Stomach (tissue), 9 donors: ENCODE data around the gene LAGE3. TPM values are rescaled to one million over a fixed set of nuclear protein-coding genes. Genes with fewer than 3 reads are reported as not detected.
A peak's percentile ranks its signal among the peaks of the same experiment; 100 is the strongest.

Source experiments
- DNase-seq, 2 donors: peaks; one replicate each; pipeline versions ENCODE4 v3.0.0 to v3.0.0-alpha.2; 2013 to 2019
- H3K27ac ChIP-seq, 5 donors: fragments of 200-600 bp in 4 of 5; sonication (generic) in 4 of 5; one replicate each; pipeline ENCODE4 v1.5.1; 2013 to 2019; ENCODE audit warnings: mild to moderate bottlenecking in 1 of 5, moderate library complexity in 1 of 5
- H3K27me3 ChIP-seq, 3 donors: fragments of 200-600 bp; sonication (generic); one replicate each; pipeline ENCODE4 v1.5.1; 2017 to 2019; ENCODE audit warnings: mixed run types in 1 of 3
- H3K36me3 ChIP-seq, 4 donors: fragments of 200-600 bp; sonication (generic); 1 replicate in 3 of 4; 2 replicates in 1 of 4; pipeline ENCODE4 v1.5.1; 2016 to 2019
- H3K4me1 ChIP-seq, 4 donors: fragments of 200-600 bp; sonication (generic); one replicate each; pipeline ENCODE4 v1.5.1; 2016 to 2019
- H3K4me3 ChIP-seq, 4 donors: fragments of 200-600 bp; sonication (generic) in 3 of 4; one replicate each; pipeline ENCODE4 v1.5.1; 2016 to 2019; ENCODE audit warnings: mild to moderate bottlenecking in 1 of 4
- H3K9me3 ChIP-seq, 4 donors: fragments of 200-600 bp; sonication (generic); one replicate each; pipeline ENCODE4 v1.5.1; 2016 to 2019
- EP300 ChIP-seq: sonication (generic); formaldehyde crosslinking; IDR thresholded peaks from one replicate; pipeline ENCODE4 v1.6.1; 2017; ENCODE audit warnings: antibody characterized with exemption
- POLR2A ChIP-seq, 4 donors: fragments of 450-650 bp; IDR thresholded peaks; one replicate each; pipeline ENCODE4 v1.6.1; 2016; ENCODE audit warnings: antibody characterized with exemption in 4 of 4, control low read depth in 2 of 4, mild to moderate bottlenecking in 1 of 4, moderate library complexity in 1 of 4
- POLR2AphosphoS5 ChIP-seq, 3 donors: sonication (generic); formaldehyde crosslinking; IDR thresholded peaks; one replicate each; pipeline ENCODE4 v1.6.1; 2016; ENCODE audit warnings: antibody characterized with exemption in 3 of 3
- WGBS, 5 donors: extraction: QIAGEN DNeasy Blood & Tissue Kit in 3 of 5; methylation state at CpG; one replicate each; pipeline versions ENCODE4 v1.1.5 to v1.1.7; 2013 to 2018; 5-methylcytosine and 5-hydroxymethylcytosine counted together
- intact Hi-C: fragments of 100-400 bp; cut with DNase I; formaldehyde crosslinking; loops from one replicate; pipeline ENCODE4 v1.15.1; 2023; ENCODE audit warnings: low total_unique reads
- polyA plus RNA-seq, 3 donors: library from polyadenylated mRNA; stranded (reverse); fragments of 200-250 nt; gene quantifications; one replicate each; pipeline ENCODE4 v1.2.3, GENCODE V29; 2013
- total RNA-seq, 5 donors: library from RNA; depleted of rRNA; stranded (reverse); fragments of >200 nt; gene quantifications; one replicate each; pipeline versions ENCODE4 v1.1.0 to v1.2.3, GENCODE V29; 2014 to 2016
- TF ChIP-seq, protein P1 (sequence below), 7 experiments: fragments of 450-650 bp in 4 of 7; fragments of 200-600 bp in 3 of 7; sonication (generic) in 3 of 7; IDR thresholded peaks; one replicate each; pipeline ENCODE4 v1.5.1; 2016 to 2019; ENCODE audit warnings: antibody characterized with exemption in 7 of 7, control low read depth in 2 of 7, mild to moderate bottlenecking in 1 of 7
- donor health status: healthy with polysubstance abuse.
- donor health status: Bipolar disorder and iron deficiency.
- donor health status: healthy.

Gene LAGE3
- total and polyA plus RNA-seq, 8 donors = 2.7 to 29.0 (median 8.4) TPM; not detected in 1

DNA sequence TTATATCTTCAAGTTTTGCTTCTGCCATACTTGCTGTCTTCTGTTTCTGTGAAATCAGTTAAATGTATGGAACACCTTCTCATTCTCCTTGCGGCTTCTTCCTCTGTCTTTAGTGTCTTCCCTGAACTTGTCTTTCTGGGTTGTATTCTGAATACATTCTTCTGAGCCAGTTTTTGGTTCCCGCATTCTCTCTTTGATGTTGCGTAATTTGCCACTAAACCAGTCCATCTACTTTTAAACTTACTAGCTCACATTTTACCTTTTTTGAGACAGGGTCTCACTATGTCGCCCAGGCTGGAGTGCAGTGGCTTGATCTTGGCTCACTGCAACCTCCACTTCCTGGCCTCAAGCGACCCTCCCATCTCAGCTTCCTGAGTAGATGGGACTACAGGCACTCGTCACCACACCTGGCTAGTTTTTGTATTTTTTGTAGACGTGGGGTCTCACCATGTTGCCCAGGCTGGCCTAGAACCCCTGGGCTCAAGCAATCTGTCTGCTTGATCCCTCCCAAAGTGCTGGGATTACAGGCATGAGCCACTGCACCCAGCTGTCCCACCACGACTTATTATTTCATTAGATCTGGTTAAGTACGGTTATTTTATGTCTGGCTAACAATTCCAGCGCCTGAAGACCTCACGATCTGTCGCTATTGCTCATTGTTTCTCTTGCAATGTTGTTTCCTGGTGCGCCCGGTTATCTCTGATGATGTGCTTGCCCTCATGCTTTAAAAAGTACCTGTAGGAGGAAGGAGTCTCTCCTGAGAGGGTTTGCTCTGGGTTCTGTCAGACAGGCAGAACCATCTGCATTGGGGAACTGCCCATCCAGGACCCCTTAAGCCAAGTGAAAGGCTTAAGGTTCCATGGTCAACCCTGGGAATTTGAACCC lies 46.8 kb upstream of the LAGE3 start:
- H3K36me3 ChIP-seq = peaks cover 0 to 3% (median 0%) of the 10 kb centered on the region in 4 donors
- H3K4me3 ChIP-seq = no peak overlapping the region
- 68 to 83% (median 81%) methylated on average over 14 of the region's 14 CpGs for WGBS, 5 donors
- H3K27me3 ChIP-seq = peaks cover 0 to 4% (median 0%) of the 10 kb centered on the region in 3 donors
- DNase-seq = no peak
- intact Hi-C loops = no loop called here
- H3K9me3 ChIP-seq = no peaks in the 10 kb centered on the region
- no peak overlapping the region for H3K27ac ChIP-seq
- peaks cover 0 to 12% (median 6%) of the 10 kb centered on the region in 4 donors for H3K4me1 ChIP-seq
- no peak for TF ChIP-seq POLR2A (IDR thresholded peaks at IDR 0.05)
- no peak for TF ChIP-seq POLR2AphosphoS5 (IDR thresholded peaks at IDR 0.05)
- TF ChIP-seq EP300 = no peak
- TF ChIP-seq, protein P1, sequence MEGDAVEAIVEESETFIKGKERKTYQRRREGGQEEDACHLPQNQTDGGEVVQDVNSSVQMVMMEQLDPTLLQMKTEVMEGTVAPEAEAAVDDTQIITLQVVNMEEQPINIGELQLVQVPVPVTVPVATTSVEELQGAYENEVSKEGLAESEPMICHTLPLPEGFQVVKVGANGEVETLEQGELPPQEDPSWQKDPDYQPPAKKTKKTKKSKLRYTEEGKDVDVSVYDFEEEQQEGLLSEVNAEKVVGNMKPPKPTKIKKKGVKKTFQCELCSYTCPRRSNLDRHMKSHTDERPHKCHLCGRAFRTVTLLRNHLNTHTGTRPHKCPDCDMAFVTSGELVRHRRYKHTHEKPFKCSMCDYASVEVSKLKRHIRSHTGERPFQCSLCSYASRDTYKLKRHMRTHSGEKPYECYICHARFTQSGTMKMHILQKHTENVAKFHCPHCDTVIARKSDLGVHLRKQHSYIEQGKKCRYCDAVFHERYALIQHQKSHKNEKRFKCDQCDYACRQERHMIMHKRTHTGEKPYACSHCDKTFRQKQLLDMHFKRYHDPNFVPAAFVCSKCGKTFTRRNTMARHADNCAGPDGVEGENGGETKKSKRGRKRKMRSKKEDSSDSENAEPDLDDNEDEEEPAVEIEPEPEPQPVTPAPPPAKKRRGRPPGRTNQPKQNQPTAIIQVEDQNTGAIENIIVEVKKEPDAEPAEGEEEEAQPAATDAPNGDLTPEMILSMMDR (IDR thresholded peaks at IDR 0.05) = no peak

DNA sequence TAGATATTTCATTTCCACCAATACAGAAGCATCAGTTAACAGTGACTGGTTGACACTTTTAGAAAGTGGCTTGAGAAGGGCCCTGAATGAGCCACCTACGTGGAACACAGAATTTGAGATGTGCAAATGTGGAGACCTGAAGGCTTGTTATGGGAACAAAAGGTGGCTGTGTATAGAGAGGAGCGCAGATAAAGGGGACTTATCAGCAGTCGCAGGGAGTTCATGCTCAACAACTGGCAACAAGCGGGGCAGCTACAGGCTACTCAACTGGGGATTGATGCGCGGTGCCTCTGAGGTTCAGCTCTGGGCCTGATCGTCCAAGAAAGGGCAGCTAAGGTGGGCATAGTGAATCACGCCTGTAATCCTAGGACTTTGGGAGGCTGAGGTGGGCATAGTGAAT lies 40.3 kb upstream of the LAGE3 start:
- Histone ChIP-seq H3K27me3 (peaks cover 0 to 3% (median 0%) of the 10 kb centered on the region in 3 donors), H3K9me3 (no peaks in the 10 kb centered on the region), H3K36me3 (no peaks in the 10 kb centered on the region), H3K4me3 (no peak overlapping the region), H3K4me1 (peaks cover 7 to 20% (median 16%) of the 10 kb centered on the region in 4 donors), H3K27ac (no peak overlapping the region)
- TF ChIP-seq, protein P1 (IDR thresholded peaks at IDR 0.05) = no peak
- TF ChIP-seq POLR2A (IDR thresholded peaks at IDR 0.05) = no peak
- no peak for TF ChIP-seq POLR2AphosphoS5 (IDR thresholded peaks at IDR 0.05)
- no peak for TF ChIP-seq EP300
- WGBS, 5 donors = 81 to 96% (median 92%) methylated on average over 5 to 8 of the region's 8 CpGs
- no peak for DNase-seq
- intact Hi-C loops = no loop called here

DNA sequence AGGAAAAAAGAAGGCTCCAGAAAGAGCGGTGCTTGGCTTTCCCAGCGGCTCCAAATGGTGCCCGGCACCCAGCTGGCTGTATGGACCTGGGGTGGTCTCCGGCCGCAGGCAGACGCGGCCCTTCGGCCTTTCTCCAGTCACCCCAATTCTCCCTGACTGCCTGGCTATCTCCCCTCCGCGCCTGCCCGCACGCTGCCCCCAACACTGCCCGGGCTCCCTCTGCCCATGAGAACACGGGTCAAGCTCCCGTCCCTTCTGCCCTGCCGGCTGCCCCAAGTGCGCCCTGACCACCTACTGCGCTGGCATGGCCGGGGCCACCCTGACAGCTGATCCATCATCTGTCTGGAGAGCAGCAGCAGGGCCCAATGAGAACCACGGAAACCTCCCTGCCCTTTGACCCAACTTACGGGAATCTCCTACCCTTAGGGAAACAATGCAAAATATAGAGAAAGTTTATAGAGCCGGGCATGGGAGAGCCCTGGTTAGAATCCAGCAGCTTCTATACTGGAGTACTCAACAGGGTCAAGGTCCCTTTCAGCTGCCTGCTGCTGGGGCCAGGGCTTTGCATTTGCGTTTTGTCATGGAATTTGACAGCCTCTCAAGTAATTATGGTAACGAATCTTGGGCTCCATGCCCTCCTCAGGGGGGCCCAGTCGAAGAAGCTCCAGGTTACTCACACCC lies 38.2 kb upstream of the LAGE3 start:
- DNase-seq = peak in 1 of 2 donors; percentile 63
- Histone ChIP-seq H3K9me3 (no peaks in the 10 kb centered on the region), H3K36me3 (no peaks in the 10 kb centered on the region), H3K27me3 (peaks cover 0 to 3% (median 0%) of the 10 kb centered on the region in 3 donors), H3K4me1 (peaks cover 7 to 27% (median 16%) of the 10 kb centered on the region in 4 donors), H3K4me3 (peak overlapping the region; percentile 57 to 63 (median 62)), H3K27ac (peak overlapping the region; percentile 6 to 97 (median 92))
- TF ChIP-seq POLR2AphosphoS5 (IDR thresholded peaks at IDR 0.05) (no peak), POLR2A (IDR thresholded peaks at IDR 0.05) (no peak), EP300 (no peak)
- TF ChIP-seq, protein P1 (IDR thresholded peaks at IDR 0.05) = no peak
- intact Hi-C loops = no loop called here
- 38 to 63% (median 39%) methylated on average over 16 to 25 of the region's 25 CpGs for WGBS, 5 donors

GRCh38 chrX:154516656-154517100 lies 37.6 kb upstream of the LAGE3 start:
- peak in 1 of 2 donors; percentile 83 for DNase-seq
- Histone ChIP-seq H3K36me3 (peaks cover 0 to 2% (median 1%) of the 10 kb centered on the region in 4 donors), H3K27ac (peak overlapping the region; percentile 86 to 97 (median 92)), H3K4me3 (peak overlapping the region; percentile 57 to 63 (median 62)), H3K9me3 (no peaks in the 10 kb centered on the region), H3K4me1 (peaks cover 7 to 27% (median 16%) of the 10 kb centered on the region in 4 donors), H3K27me3 (peaks cover 0 to 3% (median 0%) of the 10 kb centered on the region in 3 donors)
- 4 to 38% (median 11%) methylated on average over 9 to 19 of the region's 19 CpGs for WGBS, 5 donors
- TF ChIP-seq EP300 = no peak
- TF ChIP-seq POLR2A (IDR thresholded peaks at IDR 0.05) = no peak
- no peak for TF ChIP-seq POLR2AphosphoS5 (IDR thresholded peaks at IDR 0.05)
- TF ChIP-seq, protein P1 (IDR thresholded peaks at IDR 0.05) = no peak
- intact Hi-C loops = no loop called here
